ENCODE results near the gene RABGEF1. TPM values are rescaled to one million over a fixed set of nuclear protein-coding genes. Genes with fewer than 3 reads are reported as not detected.
"Not testable (repeated sequence)": the region's sequence is repeated elsewhere in the genome, so short reads cannot be mapped to it uniquely, and the experiment has no call there.

Gene RABGEF1
- total RNA-seq, result 30.2 TPM

DNA sequence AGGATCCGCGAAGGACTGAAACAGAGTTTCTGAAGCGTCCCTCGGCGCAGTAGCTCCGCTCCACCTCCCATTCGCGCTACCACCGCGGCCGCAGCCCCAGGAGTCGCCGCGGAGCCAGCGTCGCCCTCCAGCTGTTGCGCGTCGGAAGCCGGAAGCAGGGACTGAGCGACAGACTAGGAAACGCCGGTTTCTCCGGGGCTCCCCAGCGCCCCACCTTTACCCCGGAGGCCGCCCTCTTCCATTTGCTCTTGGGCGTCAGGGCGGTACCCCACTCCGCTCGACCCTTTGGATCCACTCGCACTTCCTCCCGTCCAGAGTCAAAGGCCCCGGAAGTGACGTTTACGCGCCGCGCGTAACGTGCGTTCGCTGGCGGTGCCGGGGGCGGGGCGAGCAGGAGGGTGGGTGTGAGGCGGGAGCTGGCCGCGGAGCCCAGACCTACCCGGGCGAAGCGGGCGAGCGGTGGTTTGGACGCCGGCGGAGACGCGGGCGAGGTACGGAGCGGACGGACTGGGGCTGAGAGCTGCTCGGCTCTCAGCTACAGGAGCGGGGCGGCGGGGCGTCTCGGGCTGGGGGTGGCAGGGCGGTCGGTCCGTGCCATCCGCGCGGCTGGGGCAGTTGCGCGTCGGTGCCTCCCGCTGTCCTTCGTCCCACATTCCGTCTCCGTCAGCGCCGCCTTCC lies at the start of gene RABGEF1:
RABGEF1 (plus strand) TSS at position 432 of the 678 bp plus-strand sequence. CDS start 31,167 bp downstream, outside the sequence.
- peak; percentile 99 for DNase-seq

DNA sequence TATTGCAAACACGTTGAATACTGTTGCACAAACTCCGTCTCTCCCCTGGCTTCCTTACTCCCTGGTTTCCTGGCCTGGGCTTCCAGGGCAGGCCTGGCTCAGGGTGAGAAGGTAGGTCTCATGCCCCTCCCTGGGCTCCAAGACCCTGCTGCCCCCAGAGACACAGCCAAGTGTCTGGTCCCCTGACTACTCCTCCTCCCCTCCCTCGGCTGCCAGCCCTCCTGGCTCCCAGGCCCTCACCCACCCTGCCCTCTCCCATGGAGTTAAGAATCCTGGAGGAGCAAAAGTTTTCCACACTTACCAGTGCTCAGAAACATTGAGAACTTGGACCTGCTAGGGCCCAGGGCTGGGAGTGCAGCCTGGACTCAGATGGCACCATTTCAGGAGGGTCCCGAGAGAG lies 47.2 kb upstream of the RABGEF1 start:
- no peak for DNase-seq

DNA sequence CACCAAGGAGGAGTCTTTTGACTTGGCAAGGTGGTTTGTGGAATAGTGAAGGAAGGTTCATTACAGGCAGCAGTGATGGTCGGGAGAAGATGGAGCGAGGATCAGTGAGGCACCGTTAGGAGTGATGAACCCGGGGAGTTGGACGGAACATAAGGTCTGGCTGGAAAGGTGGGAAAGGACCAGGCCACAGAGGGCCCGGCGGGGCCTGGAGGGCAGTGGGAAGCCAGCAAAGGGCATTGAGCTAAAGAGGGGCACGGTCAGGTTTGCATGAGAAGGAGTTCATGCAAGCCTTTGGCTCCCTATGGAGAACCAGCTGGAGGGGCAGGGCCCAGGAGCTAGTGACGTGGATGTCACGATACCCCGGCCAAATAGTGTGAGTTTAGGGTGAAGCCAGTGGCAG lies 46.2 kb upstream of the RABGEF1 start:
- DNase-seq, result no peak

DNA sequence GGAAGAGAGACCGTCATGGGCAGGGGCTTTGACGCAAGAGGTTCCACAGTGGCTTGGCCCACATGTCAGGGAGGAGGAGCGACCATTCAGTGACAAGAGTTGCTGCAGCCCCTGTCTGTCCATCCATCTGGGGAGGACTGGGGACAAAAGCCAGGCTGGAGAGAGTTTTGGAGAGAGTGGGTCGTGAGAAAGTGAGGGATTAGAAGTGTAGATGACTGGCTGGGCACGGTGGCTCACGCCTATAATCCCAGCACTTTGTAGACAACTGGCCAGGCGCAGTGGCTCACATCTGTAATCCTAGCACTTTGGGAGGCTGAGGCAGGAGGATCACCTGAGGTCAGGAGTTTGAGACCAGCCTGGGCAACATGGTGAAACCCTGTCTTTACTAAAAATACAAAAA lies 45.1 kb upstream of the RABGEF1 start:
- not testable (repeated sequence) for DNase-seq

DNA sequence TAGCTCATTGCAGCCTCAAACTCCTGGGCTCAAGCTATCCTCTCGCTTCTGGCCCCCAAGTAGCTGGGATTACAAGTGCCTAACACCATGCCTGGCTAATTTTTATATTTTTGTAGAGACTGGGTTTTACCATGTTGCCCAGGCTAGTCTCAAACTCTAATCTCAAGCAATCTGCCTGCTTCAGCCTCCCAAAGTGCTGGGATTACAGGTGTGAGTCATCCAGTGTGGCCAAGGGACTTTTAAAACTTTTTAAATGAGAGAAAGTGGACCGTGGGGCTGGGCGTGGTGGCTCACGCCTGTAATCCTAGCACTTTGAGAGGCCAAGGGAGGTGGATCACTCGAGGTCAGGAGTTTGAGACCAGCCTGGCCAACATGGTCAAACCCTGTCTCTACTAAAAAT lies 44.4 kb upstream of the RABGEF1 start:
- DNase-seq, result not testable (repeated sequence)

DNA sequence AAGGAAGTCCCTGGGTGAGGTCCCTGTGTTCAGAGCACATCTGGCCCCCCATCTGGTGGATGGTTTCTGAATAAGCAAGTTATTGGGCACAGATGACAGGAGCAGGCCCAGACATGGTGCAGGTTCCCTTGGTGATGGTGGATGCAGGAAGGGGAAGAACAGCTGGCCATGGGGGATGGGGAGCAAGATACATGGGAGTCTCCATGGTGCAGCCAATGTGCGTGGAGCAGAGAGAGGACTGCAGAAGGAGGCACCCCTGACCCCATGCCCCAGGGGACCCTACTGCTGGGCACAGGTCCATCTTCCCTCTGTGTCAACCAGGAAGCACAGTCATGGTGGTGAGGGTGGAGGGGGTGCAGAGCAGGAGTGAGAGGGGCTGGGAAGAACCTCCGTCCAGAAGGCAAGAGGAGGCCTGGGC lies 43.8 kb upstream of the RABGEF1 start:
- DNase-seq, result peak; percentile 40

DNA sequence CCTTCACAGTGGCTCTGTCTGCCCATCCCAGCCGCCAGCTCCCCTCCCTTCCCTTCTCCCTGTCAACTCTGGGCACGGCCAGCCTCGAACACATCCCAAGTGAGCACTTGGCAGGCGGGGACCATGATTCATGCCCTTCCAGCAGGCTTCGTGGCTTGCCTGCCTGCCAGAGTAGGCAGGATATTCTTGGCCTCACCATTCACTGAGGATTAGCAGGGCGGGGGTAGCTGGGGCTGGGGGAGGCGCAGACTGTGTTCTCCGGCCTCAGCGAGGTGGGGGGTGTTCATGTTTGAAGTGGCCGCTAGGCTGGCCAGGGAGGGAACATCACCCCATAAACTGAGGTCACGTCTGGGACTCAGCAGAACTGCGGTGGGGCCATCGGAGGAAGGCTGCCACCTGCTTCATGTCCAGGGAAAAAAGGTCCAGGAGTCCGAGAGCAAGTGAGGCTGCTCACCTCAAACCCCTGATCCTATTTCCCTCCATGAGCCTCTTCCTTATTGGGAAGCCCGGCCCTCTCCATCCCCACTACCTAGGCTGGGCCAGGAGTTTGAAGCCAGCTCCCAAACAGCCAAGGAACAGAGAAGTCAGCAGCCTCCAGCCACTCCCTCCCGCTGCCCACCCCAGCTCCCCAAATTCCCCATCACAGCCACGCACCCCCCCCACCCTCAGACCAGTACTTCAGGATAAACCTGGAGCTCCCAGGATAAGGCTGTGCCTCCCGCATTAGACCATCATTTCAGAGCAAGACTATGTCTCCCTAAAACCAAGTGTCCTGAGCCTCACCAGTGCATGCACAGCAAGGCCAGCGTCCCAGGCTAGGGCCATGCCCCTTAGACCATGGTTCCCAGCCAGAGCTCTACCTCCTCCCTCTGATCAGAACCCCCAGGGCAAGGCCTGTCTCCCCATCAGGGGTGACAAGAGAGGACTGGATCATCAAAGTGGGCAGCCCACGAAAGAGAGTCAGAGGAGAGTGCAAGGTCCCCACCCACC lies 42.8 kb upstream of the RABGEF1 start:
- DNase-seq, result peak; percentile 45

DNA sequence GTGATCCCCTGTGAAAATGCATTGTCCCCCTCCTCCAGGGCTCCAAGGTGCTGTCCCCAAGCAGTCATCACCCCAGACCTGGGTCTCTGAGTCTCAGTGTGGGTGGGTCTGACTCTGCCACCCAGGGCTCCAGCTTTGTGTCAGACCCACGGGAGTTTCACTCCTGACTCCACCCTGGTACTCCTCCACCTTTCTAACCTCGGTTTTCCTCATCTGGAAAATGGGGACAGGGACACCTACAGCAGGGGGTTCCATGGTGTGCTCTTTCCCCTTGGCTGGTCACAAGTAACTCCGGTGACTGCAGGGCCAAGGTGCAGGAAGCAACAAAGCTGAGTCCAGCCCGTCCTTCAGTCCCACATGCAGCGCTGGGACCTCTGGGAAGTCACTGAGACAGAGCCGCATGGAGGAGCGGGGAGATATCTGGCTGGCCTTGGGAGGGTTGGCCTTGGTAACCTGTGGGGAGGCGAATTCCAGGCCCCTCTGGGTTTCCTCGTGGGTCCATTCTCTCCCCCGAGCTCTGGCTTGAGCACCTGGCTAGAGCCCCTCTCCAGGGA lies 41.8 kb upstream of the RABGEF1 start:
- DNase-seq, result no peak

DNA sequence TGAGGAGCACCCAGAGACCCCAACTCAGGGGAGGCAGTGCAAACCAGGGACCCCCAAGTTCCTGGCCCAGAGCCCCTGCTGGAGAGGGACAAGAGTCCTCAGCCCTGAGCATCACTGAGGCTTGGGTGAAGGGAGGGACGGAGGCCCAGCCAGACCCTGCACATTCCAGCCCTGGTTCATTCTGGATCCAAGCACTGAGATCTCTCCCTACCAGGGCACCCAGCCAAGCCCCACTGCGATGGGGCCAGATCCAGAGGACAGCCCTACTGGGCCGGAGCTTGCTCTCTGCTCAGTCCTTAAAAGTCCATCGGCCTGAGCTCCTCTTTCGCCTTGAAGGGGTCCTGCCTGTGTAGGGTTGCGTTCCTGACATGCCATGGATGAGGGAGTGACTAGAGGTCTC lies 40.5 kb upstream of the RABGEF1 start:
- no peak for DNase-seq

DNA sequence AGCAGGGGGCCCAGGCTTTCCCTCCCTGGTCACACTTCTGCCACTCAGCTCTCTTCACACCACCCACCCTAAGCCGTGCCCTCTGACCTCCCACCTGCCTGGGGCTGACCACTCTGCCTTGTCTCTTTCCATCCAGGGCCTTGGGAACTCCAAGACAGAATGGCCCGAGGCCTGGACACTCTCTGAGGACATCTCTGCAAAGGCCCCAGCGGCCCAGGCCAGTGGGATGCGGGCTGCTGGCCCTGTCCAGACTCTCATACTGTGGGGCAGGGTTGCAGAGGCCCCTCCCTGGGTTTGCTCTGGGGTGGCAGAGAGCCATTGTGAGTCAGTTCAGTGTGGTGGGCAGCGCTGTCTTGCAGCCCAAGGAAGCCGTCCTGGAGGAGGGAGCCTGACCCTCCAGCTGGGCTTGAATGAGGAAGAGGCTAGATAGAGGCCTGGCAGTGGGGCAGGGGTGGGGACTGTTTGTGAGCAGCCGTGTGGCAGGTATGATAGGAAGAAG lies 39.9 kb upstream of the RABGEF1 start:
- no peak for DNase-seq

DNA sequence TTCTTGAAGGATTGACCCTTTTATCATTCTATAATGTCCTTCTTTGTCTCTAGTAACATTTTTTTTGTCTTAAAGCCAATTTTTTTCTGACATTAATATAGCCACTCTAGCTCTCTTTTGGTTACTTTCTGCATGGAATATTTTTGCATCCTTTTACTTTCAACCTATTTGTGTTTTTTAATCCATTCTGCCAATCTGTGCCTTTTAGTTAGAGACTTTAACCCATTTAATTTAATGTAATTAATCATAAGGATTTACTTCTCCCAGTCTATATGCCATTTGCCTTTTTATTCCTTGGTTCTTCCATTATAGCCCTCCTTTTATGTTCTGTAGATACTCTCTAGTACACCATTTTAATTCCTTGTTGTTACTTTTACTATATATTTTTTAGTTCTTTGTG lies 32.7 kb upstream of the RABGEF1 start:
- no peak for DNase-seq

DNA sequence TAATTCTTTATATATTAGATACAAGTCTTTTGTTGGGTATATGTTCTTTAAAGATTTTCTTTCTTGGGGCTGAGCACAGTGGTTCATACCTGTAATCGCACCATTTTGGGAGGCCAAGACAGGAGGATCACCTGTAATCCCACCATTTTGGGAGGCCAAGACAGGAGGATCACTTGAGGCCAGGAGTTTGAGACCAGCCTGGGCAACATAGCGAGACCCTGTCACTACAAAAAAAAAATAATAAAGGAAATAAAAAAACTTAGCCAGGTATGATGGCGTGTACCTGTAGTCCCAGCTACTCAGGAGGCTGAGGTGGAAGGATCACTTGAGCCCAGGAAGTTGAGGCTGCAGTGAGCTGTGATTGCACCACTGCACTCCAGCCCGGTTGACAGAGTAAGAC lies 29.8 kb upstream of the RABGEF1 start:
- DNase-seq, result not testable (repeated sequence)

DNA sequence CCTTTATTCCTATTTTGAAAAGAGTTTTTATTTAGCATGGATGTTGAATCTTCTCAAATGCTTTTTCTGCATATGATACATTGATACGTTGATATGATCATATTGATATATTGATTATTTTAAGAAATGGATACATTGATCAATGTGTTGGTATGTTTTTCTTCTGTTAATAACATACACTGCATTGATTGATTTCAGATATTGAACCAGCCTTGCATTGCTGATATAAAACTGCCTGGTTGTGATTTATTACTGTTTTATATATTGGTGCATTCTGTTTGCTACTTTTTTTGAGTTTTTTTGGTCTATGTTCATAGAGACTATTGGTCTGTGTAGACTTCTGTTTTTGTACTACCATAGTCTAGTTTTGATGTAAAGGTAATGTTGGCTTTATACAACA lies 26.8 kb upstream of the RABGEF1 start:
- no peak for DNase-seq

DNA sequence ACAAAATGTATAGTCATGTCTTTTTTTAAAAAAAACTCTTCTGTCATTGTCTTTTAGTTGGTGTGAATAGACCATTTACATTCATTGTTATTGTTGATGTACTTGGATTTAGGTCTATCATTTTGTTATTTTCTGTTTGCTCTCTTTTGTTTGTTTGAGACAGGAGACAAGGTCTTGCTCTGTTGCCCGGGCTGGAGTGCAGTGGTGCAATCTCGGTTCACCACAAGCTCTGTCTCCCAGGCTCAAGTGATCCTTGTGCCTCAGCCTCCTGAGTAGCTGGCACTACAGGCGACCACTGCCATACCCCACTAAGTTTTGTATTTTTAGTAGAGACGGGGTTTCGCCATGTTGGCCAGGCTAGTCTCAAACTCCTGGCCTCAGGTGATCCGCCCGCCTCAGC lies 23.9 kb upstream of the RABGEF1 start:
- DNase-seq, result not testable (repeated sequence)

DNA sequence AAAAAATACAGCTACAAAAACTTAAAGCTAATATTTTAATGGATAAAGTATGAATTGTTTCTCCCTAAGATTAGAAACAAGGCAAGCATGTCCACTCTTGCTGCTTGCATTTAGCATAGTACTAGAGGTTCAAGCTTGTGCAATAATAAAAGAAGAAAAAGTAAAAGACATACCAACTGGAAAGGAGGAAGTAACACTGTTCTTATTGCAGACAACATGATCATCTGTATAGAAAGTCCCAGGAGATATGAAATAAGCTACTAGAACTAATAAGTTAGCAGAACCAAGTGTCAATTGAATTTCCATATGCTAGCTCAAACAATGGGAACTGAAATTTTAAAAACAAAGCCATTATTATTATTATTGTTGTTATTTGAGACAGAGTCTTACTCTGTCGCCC lies 20.0 kb upstream of the RABGEF1 start:
- no peak for DNase-seq

DNA sequence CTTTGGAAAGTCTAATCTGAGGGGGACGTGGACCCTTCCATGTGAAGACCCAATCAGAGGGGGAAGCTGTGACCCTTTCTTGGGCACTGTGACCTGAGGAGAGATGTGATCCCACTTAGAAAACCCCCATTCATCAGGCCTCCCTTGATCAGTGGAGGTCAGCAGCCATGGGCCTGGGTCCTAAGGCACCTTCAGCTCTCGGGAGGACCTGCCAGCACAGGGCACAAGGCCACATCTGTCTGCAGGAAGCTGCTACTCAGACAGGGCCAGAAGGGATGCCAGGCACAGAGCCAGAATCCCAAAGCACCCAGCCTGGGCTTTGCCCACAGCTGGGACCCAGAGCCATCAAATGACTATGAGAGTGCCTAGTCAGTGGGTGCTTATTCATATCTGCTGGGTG lies 14.7 kb upstream of the RABGEF1 start:
- no peak for DNase-seq

DNA sequence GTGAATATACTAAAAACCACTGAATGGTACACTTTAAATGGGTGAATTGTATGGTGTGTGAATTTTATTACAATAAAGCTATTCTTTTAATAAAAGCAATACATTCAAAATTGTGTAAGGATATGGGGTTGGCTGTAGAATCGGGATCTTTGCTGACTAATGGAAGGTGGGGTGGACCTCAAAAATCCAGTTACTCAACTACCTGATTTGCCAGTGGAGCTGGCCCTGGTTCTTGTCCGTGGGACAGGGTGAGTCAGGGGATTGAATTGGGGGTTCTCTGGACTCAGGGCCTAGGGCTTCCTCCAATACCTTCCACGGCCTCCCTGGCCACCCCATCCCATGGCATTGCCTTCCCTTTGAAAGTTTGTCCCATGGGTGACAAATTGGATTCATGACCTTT lies 13.5 kb upstream of the RABGEF1 start:
- no peak for DNase-seq

DNA sequence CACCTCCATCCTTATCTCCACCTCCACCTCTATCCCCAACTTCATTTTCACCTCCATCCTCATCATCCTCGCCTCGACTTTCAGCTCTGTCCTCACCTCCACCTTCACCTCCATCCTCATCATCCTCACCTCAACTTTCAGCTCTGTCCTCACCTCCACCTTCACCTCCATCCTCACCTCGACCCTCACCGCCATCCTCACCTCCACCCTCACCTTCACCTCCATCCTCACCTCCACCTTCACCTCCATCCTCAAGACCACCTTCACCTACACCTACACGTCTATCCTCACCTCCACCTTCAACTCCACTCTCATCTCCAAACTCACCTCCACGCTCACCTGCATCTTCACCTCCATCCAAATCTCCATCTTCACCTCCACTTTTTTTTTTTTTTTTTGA lies 12.0 kb upstream of the RABGEF1 start:
- no peak for DNase-seq

DNA sequence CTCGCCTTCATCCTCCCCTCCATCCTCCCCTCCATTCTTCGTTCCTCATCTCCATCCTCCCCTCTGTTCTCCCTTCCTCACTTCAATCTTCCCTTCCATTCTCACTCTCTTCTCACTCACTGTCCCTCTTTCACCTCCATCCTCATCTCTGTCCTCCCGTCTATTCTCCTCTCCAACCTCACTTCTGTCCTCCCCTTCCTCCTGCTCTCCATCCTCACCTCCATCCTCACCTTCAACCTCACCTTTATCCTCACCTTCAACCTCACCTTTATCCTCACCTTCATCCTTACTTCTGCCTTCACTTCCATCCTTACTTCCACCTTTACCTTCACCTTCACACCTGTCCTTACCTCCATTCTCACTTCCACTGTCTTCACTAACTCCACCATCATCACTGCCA lies 11.3 kb upstream of the RABGEF1 start:
- DNase-seq, result no peak

DNA sequence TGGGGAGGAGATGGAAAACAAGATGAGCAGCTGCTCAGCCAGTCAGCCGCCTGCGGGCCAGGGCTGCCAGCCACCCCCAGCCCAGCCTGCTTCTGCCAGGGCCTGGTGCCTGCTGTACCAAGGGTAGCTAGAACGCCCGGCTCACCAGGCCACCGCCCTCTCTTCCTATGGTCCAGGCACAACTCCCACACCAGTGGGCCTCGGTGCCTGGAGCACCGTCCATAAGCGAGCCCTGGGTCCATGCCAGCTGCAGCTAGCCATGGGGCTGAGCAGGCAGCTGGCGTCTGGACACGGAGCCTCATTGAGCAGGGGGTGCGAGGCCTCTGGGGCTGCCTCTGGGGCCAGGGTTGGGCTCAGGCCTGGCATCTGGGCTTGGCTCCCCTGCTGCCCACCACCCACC lies 8.5 kb upstream of the RABGEF1 start:
- no peak for DNase-seq

DNA sequence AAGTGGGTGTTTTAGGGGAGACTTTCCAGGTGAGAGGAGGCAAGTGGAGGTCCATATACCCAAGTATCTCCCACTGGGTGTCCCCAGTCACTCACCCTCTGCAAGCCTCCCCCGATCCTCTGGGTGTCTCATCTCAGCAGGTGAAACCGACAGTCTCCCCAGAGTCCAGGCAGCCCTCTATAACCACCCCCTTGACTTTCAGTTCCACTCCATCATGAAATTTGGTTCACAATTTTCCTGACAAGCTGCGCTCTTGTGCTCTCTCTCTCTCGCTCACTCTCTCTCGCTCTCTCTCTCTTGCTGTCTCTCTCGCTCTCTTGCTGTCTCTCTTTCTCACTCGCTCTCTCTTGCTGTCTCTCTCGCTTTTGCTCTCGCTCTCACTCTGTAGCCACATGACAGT lies 8.1 kb upstream of the RABGEF1 start:
- no peak for DNase-seq

DNA sequence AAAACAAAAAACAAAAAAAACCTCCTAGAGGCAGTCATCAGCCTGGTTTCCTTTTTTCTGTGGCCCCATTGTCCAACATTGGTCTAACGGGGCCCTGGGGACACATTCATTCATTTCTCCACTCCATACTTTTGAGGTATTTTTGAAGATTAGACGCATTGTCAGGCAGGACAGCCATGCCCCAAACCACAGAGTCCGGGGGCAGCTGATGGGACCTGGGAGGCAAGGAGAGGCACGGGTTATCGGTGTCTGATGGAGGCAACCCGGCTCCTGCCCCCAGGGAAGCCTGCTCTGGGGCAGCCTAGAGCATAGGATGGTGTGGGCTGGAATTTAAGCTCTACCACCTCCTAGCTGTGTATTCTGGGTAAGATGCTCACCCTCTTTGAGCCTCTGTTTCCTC lies 6.5 kb upstream of the RABGEF1 start:
- no peak for DNase-seq

DNA sequence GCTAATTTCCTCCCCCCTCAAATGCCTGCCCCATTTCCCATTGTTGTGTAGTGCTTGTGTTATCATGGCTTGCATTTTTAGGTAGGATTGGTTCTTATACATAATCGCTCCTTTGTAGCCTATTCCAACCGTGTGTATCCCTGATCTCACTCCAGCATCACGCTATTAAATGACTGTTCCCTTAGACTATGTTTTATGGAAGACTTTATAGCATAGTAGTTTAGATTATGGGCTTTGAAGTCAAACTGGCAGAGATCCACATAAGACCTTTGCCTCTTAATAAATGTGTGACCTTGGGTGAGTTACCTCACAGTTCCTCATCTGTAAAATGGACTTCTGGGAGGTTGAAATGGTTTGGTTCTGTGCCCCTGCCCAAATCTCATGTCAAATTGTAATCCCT lies 5.4 kb upstream of the RABGEF1 start:
- DNase-seq, result no peak

Measured in tongue (tissue), 2 donors.